ENCODE measurements around the gene EIF2S1.

EIF2S1 gene

DNA sequence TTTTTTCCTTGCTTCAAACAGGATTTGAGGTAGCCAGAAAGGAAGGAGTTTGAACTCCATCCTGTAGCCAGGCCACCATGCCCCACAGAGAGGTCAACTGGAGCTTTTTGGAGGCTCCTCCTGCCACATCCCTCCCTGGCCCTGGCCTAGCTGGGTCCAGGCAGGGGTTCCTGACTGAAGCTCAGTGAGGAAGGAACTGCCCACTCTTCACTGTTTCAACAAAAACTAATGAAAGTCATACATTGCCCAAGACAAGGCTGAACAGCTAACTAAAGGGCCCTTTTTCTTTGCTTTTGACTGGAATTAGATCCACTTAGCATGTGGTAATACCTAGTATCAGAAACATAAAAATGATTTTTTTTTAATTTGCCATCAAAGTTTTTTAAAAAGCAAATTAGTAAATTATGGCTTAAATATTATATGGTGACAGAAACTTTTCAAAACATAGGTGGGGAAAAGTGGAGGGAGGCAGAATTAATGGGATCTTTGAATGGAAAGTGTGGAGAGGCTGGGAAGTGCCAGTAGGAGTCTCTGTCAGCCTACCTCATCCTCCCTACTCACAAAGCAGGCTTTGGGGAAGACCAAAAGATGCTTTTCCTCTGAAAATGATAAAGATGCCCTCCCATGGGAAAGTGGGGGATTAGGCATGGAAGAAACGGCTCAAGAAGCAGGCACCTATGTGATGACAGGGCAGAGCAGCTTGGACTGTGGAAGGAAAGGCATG, 29.8 kb downstream of the EIF2S1 start:
- DNase-seq (ENCODE audit: extremely low read depth, low read depth) = no peak
- H3K4me3 ChIP-seq (replicated peaks; ENCODE audit: low read depth, low read length) = no peak overlapping the region
- TF ChIP-seq, protein P1, sequence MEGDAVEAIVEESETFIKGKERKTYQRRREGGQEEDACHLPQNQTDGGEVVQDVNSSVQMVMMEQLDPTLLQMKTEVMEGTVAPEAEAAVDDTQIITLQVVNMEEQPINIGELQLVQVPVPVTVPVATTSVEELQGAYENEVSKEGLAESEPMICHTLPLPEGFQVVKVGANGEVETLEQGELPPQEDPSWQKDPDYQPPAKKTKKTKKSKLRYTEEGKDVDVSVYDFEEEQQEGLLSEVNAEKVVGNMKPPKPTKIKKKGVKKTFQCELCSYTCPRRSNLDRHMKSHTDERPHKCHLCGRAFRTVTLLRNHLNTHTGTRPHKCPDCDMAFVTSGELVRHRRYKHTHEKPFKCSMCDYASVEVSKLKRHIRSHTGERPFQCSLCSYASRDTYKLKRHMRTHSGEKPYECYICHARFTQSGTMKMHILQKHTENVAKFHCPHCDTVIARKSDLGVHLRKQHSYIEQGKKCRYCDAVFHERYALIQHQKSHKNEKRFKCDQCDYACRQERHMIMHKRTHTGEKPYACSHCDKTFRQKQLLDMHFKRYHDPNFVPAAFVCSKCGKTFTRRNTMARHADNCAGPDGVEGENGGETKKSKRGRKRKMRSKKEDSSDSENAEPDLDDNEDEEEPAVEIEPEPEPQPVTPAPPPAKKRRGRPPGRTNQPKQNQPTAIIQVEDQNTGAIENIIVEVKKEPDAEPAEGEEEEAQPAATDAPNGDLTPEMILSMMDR (IDR thresholded peaks at IDR 0.05; ENCODE audit: low read depth, low read length, missing control alignments) = no peak

DNA sequence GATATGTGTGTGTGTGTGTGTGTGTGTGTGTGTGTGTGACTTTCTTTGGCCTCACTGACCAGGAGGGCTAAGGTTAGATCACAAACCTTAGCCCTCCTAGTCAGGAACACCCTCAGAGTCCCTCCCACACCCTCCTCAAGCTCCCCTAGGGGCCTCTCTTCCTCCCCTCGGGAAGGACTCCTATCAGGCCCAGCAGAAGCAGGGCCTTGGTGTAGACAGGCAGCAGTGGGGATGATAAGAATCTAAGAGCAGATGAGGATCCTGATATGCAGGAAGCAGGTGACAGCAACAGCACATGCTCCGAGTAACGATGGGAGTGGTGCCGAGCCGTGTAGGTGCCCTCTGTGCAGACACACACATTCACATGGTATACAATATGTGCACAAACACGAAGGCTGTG, 31.1 kb downstream of the EIF2S1 start:
- no peak overlapping the region for H3K4me3 ChIP-seq (replicated peaks; ENCODE audit: low read depth, low read length)
- DNase-seq (ENCODE audit: extremely low read depth, low read depth) = no peak
- TF ChIP-seq, protein P1 (IDR thresholded peaks at IDR 0.05; ENCODE audit: low read depth, low read length, missing control alignments) = no peak

DNA sequence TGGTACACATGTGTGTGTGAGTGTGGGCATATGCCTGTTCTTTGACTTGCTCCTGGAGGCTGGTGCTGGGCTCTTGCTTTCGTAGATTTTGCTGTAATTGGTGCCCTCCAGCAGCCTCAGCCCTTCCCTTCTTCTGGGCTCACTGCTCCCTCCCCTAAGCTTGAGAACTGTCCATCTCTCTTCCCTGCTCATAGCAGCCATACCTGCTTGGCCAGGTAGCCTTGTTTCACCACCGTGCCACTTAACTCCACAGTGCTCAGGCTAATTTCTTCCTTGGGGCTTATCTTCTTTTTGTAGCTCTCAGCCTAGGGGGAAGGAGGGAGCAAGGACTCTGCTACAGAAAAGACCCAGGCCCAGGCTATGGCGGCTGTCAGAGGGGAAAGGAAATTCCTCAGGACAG, 32.0 kb downstream of the EIF2S1 start:
- TF ChIP-seq, protein P1 (IDR thresholded peaks at IDR 0.05; ENCODE audit: low read depth, low read length, missing control alignments) = no peak
- no peak overlapping the region for H3K4me3 ChIP-seq (replicated peaks; ENCODE audit: low read depth, low read length)
- DNase-seq (ENCODE audit: extremely low read depth, low read depth) = no peak

DNA sequence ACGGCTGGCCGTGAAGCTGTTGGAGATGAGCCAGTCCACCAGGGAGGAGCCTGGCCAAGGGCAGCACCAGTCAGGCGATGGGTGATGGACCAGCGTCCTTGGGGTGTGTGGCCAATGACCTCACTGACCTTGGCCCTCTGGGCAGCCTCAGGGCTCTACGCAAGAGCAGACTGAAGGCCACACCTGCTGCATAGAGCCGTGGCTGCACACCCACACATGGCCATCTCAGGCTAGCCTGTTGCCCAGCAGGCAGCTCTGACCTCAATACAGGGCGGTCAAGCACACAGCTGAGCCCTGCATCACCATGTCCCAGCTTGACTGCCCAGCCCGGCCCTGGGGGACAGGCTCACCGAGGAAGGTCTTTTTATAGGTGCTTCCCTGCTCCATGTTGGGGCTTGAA, 32.7 kb downstream of the EIF2S1 start:
- TF ChIP-seq, protein P1 (IDR thresholded peaks at IDR 0.05; ENCODE audit: low read depth, low read length, missing control alignments) = no peak
- no peak overlapping the region for H3K4me3 ChIP-seq (replicated peaks; ENCODE audit: low read depth, low read length)
- no peak for DNase-seq (ENCODE audit: extremely low read depth, low read depth)

DNA sequence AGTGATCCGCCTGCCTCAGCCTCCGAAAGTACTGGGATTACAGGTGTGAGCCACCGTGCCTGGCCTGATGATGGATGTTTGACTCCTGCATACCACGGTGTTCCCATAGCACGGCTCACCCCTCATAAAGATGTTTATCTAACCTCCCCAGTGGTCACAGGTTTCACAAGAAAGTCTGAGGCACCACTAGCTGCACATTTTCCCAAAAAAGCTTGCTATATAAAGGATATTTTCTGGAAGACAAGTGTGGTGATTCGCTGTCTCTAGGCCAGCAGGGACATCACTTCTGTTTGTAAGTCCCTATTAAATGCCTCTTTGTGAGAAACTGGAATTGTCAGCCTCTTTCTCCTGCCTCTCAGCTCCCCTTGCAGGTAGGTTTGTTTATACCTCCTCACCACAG, 33.6 kb downstream of the EIF2S1 start:
- TF ChIP-seq, protein P1 (IDR thresholded peaks at IDR 0.05; ENCODE audit: low read depth, low read length, missing control alignments) = no peak
- H3K4me3 ChIP-seq (replicated peaks; ENCODE audit: low read depth, low read length) = no peak overlapping the region
- DNase-seq (ENCODE audit: extremely low read depth, low read depth) = no peak

DNA sequence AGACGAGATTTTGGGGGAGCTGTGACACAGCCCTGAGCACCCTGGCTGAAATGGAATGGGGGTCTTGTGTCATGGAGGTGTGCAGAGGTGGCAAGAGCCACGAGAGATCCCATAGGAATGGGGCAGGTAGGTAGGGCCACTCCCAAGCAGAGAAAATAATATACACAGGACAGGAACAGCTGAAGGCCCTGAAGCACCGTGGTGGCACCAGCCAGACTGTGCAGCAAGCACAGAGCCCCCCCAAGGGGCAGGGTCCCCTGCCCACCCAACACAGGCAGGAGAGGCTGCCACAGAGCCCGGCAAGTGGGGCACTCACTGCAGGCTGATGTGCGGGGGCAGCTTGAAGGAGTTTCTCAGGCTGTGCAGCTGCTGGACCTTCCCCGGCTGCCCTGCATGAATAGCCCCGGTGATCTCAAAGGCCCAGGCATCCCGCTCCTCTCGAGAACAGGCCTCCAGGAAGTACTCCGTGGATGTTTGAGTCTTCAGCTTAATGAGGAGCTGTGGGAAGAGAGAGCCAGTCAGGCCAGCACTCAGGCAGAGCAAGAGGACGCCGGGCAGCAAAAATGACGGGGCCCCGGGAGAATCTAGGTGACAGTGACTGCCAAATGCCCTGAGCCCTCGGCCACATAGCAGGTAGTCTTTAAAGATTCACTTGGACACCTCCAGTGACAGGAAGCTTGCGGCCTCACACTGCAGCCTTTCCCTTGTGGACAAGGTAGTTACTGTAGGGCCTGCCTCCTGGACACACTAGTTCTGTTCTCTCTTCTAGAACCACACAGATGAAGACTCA, 35.2 kb downstream of the EIF2S1 start:
- TF ChIP-seq, protein P1 (IDR thresholded peaks at IDR 0.05; ENCODE audit: low read depth, low read length, missing control alignments) = no peak
- no peak for DNase-seq (ENCODE audit: extremely low read depth, low read depth)
- H3K4me3 ChIP-seq (replicated peaks; ENCODE audit: low read depth, low read length) = no peak overlapping the region

Measured in HFF-Myc (cell line).